GM19372 (cell line): ENCODE data around the gene HINT2.

Experiments used
- ATAC-seq: cut with Tn5 transposase; IDR thresholded peaks from one replicate; pipeline ENCODE4 v1.9.1; 2021; ENCODE audit warnings: mild to moderate bottlenecking, low read depth, moderate library complexity; ENCODE audit not compliant: unreplicated experiment

HINT2 gene

DNA sequence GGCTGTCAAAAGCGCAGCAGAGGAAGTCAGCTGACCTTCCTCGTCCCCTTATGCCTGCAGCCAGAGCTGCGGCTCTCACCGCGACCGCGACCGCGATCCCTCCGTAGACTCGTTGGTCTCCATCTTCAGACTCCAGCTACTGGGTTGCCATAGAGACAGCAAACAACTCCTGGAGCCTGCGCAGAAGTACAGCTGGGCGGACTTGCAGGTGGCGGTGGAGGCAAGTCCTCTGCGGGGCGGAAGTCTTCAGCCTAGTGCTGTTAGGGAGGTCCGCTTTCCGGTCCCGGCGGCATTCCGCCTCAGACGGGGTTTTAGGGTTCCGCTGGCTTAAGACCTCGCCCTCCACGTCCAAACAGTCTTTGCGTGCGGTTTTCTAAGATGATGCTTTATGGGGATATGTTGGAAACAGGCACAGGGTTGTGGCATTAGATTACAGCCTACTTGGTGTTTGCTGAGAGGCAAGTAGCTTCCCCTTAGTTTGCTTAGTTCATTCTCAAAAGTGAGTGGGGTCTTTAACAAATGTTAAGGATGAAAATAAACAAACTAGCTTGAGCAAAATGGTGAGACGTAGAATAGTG is 2.7 kb downstream of the HINT2 start, which contains the start of gene SPAG8:
TSS of gene SPAG8 (minus strand) at position 238 of the 578 bp plus-strand sequence. CDS start at position 123, 115 bp downstream.
- ATAC-seq = peak; percentile 58

GRCh38 chr9:35811381-35812024 is 3.3 kb downstream of the HINT2 start:
- no peak for ATAC-seq

GRCh38 chr9:35810122-35810521 is 4.7 kb downstream of the HINT2 start:
- no peak for ATAC-seq

GRCh38 chr9:35808433-35808832 is 6.4 kb downstream of the HINT2 start:
- no peak for ATAC-seq

- no peak for ATAC-seq
These were observed 8.7 kb downstream of the HINT2 start for GRCh38 chr9:35806101-35806500.

- ATAC-seq = no peak
These were observed 13.3 kb downstream of the HINT2 start for GRCh38 chr9:35801328-35802128.

- ATAC-seq = no peak
These were observed 14.3 kb downstream of the HINT2 start for GRCh38 chr9:35800530-35800929.

- ATAC-seq = no peak
These were observed 16.0 kb downstream of the HINT2 start for GRCh38 chr9:35798658-35799374.

DNA sequence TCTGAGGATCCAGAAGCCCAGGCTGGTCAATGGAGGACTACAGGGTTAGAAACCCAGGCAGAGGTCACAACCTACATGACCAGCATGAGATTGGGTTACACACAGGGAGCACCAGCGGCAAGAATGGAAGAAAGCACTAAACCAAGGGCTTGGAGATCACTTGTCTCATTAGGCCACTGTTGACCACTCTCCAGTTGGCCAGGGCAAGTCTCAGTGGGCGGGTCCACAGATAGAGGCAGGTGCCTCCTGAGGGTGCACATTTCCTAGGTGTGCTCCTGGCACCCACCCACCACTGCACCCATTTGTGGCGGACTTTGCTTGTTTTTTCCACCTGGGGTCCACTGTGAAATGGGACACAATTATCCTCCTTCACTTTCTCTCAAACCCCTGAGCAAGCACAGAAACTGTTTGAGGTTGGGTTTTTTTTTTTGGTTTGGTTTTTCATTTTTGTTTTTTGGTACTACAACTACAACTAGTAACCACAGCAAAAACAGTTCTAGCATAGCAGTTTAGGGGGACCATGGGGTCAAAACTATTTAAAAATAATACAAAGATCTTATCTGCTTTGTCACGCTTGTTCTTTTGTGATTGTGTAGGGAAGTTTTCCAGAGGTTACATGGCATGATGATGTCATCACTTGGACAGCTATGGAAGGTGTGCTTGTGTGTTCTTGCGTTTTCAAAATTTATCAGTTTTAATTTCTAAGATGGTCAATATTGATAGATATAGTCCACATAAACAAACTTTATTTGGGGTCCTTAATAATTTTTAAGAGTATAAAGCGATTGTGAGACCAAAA is 17.3 kb downstream of the HINT2 start:
- ATAC-seq = no peak

DNA sequence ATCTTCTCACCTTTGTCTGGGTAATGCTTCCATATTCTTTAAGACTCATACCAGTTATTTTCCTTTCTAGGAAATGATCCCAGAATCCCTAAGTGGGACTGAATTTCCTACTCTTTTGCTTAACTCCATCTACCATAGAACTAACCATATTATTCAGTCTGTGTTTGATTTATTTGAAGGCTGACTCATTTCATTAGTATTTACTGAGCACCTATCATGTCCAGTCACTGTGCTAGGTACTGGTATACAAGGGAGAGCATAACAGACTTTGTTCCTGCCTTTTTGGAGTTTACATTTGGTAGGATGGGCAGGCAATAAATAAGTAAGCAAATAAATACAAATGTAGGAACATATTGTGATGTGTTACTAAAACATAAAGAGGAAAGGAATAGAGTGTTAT is 19.1 kb downstream of the HINT2 start:
- no peak for ATAC-seq

DNA sequence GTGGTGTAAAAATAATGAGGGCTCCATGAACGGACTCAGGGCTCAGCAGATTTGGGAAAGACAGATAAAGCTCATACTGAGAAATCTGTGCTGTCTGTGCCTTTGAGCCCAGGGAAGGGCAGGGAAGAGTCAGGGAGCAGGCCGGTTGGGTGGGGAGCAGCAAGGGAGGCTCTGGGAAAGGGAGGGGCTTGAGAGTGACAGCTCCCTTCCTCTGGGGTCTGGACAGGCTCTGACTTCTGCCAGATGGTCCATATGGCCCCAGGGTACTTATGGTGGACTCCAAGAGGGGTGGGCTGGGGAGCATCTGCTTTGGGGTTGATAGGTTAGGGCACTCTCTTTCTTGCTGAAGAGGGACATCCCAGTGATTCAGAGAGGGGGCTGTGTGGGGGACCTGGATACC is 21.4 kb downstream of the HINT2 start:
- no peak for ATAC-seq

GRCh38 chr9:35792826-35793225 is 22.0 kb downstream of the HINT2 start:
- no peak for ATAC-seq

- ATAC-seq = no peak
These were observed 22.6 kb downstream of the HINT2 start for GRCh38 chr9:35792024-35792813.

DNA sequence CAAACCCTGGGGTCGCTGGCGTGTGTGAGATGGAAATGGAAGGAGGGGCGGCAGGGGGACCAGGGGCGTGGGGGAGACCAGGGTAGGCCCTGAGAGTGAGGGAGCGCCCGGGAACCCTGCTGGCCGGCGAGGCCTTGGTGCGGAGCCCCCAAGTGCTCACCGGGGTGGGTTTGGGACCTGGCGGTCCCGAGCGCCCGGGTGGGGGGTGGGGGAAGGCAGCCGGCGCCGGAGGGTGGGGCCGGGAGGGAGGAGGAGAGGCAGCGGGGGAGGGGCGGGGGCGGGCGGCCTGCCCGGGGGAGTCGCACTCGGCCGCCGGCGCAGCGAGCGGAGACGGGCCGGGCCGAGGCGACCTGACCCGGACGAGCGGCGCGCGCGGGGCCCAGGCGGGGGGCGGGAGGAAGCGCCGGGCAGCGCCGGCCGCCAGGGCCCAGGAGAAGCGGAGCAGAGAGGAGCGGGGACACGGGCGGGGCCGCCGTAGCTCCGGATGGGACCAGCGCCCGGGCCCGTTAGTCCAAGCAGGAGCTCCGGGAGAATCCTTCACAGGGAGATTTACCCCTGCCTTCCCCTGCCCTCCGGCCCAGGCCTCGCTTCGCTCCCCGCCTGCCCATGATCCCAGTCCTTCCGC is 23.4 kb downstream of the HINT2 start, which contains the start of gene NPR2:
TSS of gene NPR2 (plus strand) at position 295 of the 625 bp plus-strand sequence. CDS start 818 bp downstream, outside the sequence.
- ATAC-seq = no peak

DNA sequence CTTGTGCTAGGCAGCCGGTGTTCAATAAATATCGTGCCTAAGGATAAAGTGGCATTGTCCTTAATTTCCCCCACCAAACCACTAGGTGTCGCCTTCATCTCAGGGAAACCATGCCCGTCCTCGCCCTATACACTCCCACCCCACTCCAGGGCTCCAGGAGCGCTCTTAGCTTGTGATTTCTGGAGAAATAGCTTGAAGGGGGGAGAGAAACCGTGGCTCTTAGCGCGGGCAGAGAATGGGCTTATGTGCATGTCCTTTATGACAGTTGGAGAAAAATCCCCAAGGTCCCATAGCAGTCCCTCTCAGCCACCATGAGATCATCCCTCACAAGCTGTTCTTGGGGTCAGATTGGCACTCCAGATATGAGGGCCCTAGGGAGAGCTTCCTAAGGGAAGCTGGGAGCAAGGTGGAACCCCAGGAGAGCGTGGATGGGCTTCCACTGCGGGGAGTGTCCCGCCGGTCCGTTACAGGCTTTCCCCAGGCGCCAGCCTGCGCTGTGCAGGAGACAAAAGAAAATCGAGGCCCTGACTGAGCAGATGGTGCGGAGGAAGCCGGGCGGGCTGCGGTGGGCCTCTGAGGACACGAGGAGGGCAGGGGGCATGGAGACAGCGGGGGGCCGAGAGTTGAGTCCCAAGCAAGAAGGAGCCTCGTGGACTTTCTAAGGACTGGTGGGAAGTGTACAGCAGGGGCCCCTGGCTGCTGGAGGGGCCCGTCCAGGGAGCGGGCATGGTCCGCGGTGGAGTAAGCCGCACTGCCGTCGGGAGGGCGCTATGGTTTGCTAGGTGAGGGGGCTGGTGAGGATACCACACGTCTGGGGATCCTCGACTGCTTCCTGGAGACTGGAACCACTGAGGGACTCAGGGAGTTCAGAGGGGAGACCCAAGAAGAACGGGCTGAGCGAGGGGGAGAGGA is 24.2 kb downstream of the HINT2 start:
- no peak for ATAC-seq

DNA sequence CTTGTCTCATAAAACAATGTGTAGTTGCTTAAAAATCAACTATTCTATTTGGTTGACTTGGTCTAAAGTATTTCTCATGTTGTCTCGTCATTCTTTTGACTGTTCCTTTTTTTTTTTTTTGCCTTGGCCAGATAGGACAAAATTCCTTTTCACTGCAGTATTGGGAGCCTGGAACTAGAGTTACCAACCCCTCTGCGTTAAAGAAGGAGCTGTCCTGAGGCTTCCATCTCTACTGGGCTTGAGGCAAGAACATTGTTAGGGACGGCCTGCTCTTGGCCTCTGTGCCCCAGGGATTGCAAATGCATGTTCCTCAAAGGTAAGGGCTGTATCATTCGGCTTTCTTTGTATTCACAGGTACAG is 24.8 kb downstream of the HINT2 start:
- no peak for ATAC-seq

- ATAC-seq = no peak
These were observed 25.3 kb downstream of the HINT2 start for GRCh38 chr9:35789541-35789940.

- no peak for ATAC-seq
These were observed 31.4 kb downstream of the HINT2 start for GRCh38 chr9:35783418-35783817.
